ENCODE measurements around the gene ZNF268. TPM values are rescaled to one million over a fixed set of nuclear protein-coding genes. Genes with fewer than 3 reads are reported as not detected.

Gene ZNF268
- total RNA-seq, 6 donors from 2014 or later = 15.5 to 37.7 (median 20.9) TPM

DNA sequence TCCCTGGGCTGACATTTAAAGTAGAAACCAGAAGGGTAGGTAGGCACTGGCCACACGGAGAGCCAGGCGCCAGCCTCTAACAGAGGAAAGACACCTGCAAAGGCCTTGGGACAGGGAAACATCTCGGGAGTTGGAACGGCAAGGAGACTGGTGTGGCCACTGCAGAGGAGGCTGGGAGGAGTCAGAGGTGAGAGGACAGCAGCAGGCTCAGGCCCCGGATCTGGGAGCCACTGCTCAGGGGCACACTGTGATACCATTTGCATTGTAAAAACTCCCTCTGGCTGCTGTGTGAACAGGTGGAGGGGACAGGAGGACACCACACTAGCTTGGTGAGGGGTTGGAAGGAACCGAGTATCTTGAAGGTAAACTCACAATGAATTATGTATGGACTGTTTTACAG lies 51.7 kb downstream of the ZNF268 start:
- DNase-seq (no peak), ATAC-seq (ENCODE audit: low FRiP score in 2 of 2) (no peak)
- no peak for TF ChIP-seq POLR2A (IDR thresholded peaks at IDR 0.05)
- no peak for TF ChIP-seq POLR2AphosphoS5 (IDR thresholded peaks at IDR 0.05)
- TF ChIP-seq, protein P1, sequence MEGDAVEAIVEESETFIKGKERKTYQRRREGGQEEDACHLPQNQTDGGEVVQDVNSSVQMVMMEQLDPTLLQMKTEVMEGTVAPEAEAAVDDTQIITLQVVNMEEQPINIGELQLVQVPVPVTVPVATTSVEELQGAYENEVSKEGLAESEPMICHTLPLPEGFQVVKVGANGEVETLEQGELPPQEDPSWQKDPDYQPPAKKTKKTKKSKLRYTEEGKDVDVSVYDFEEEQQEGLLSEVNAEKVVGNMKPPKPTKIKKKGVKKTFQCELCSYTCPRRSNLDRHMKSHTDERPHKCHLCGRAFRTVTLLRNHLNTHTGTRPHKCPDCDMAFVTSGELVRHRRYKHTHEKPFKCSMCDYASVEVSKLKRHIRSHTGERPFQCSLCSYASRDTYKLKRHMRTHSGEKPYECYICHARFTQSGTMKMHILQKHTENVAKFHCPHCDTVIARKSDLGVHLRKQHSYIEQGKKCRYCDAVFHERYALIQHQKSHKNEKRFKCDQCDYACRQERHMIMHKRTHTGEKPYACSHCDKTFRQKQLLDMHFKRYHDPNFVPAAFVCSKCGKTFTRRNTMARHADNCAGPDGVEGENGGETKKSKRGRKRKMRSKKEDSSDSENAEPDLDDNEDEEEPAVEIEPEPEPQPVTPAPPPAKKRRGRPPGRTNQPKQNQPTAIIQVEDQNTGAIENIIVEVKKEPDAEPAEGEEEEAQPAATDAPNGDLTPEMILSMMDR (IDR thresholded peaks at IDR 0.05) = no peak
- no peak for TF ChIP-seq EP300 (IDR thresholded peaks at IDR 0.05)
- Histone ChIP-seq H3K9me3 (peaks cover 0 to 29% (median 7%) of the 10 kb centered on the region in 4 donors), H3K27ac (no peak overlapping the region), H3K4me3 (no peak overlapping the region), H3K36me3 (no peaks in the 10 kb centered on the region), H3K4me1 (no peaks in the 10 kb centered on the region), H3K27me3 (no peaks in the 10 kb centered on the region)
- WGBS, 2 donors = 76 to 79% methylated on average over 6 of the region's 6 CpGs

DNA sequence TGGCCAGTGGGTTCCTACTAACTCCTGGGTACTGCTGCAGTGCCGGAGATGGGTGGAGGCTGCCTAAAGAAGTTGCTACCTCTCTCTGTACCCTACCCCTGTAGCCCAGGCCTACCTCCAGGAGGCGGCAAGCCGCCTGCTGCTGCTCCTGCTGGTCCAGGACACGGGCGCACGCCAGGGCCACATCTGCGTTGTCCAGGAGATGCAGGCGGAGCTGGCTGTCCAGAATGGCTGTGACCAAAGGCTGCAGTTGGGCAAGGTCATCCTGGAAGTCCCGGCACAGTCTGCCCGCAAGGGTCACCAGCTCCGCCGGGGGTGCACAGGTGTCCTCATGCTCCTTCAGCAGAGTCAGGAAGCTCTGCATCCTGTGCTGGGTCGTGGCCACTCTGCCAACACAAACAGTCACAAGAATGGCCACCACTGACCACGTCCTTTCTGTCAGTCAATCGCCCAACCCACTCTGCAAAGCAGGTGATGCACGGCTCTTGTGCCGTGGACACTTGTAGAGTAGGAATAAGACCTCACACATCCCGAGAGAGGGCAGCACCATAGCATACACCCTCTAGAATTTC lies 52.8 kb downstream of the ZNF268 start:
- DNase-seq (peak in 1 of 2 donors; percentile 68), ATAC-seq (ENCODE audit: low FRiP score in 2 of 2) (no peak)
- no peak overlapping the region for H3K4me3 ChIP-seq
- H3K9me3 ChIP-seq = peaks cover 0 to 29% (median 7%) of the 10 kb centered on the region in 4 donors
- no peaks in the 10 kb centered on the region for H3K27me3 ChIP-seq
- H3K36me3 ChIP-seq = no peaks in the 10 kb centered on the region
- H3K27ac ChIP-seq = no peak overlapping the region
- no peaks in the 10 kb centered on the region for H3K4me1 ChIP-seq
- 88 to 92% methylated on average over 4 to 14 of the region's 18 CpGs for WGBS, 2 donors
- TF ChIP-seq, protein P1 (IDR thresholded peaks at IDR 0.05) = no peak
- no peak for TF ChIP-seq POLR2A (IDR thresholded peaks at IDR 0.05)
- TF ChIP-seq POLR2AphosphoS5 (IDR thresholded peaks at IDR 0.05) = no peak
- TF ChIP-seq EP300 (IDR thresholded peaks at IDR 0.05) = no peak

DNA sequence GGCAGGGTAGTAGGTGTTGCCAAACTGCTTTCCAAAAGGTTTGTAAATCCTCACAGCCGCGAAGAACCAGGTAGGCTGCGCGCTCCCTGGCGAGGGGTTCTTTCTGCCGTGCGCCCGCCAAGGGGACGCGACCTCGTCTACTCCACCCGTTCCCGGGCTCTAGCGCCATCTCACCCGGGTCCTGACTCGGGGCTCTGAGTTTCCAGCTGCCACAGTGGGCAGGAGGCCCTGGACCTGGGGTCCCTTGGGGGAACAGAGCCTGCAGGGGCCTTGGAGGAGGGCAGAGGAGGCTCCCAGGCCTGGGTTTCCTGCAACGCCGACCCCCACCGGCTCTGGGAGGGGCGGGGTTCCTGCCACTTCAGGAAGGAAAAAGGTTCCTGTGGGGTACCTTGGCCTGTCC lies 53.7 kb downstream of the ZNF268 start:
- WGBS, 2 donors = 55 to 81% methylated on average over 13 to 18 of the region's 20 CpGs
- no peak overlapping the region for H3K27ac ChIP-seq
- H3K4me3 ChIP-seq = no peak overlapping the region
- no peaks in the 10 kb centered on the region for H3K27me3 ChIP-seq
- peaks cover 0 to 37% (median 7%) of the 10 kb centered on the region in 4 donors for H3K9me3 ChIP-seq
- no peaks in the 10 kb centered on the region for H3K36me3 ChIP-seq
- DNase-seq = no peak
- H3K4me1 ChIP-seq = no peaks in the 10 kb centered on the region
- TF ChIP-seq POLR2AphosphoS5 (IDR thresholded peaks at IDR 0.05) (no peak), EP300 (IDR thresholded peaks at IDR 0.05) (no peak), POLR2A (IDR thresholded peaks at IDR 0.05) (no peak)
- TF ChIP-seq, protein P1 (IDR thresholded peaks at IDR 0.05) = no peak
- no peak for ATAC-seq (ENCODE audit: low FRiP score in 2 of 2)

DNA sequence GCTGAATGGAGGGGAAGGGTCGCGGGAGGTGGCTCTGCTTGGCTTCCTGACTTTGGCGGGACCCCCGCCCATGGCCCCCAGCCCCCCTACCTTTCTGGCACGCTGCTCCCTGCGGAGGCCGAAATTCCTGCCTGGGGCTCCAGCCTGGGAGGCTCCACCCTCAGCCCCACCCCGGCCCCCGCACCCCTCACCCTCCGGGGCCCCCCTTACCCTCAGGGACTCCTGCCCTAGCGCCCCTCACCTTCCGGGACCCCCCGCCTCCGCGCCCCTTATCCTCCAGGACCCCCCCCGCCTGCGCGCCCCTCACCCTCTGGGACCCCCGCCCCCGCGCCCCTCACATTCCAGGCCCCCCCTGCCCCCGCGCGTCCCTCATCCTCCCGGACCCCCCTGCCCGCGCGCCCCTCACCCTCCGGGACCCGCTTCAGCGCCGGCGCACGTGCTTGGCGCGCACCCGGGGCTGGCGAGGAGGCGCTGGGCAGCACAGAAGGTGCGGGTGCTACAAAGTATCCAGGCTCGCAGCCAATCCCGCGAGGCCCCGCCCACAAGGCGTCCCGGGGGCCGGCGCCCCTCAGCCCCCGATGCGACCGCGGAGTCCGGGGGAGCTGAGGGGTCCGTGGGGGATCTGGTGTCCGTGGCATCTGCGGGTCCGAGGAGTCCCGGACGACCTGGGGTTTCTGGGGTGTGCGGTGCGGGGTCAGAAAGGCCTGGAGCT lies 54.3 kb downstream of the ZNF268 start, which contains the start of gene ANHX:
Gene ANHX (minus strand): TSS at position 477 of the 712 bp plus-strand sequence. CDS start 1,521 bp downstream, outside the sequence.
- no peaks in the 10 kb centered on the region for H3K4me1 ChIP-seq
- no peak within 1 kb of the TSS for H3K4me3 ChIP-seq
- TF ChIP-seq, protein P1 (IDR thresholded peaks at IDR 0.05) = no peak
- TF ChIP-seq POLR2AphosphoS5 (IDR thresholded peaks at IDR 0.05) (no peak), POLR2A (IDR thresholded peaks at IDR 0.05) (no peak), EP300 (IDR thresholded peaks at IDR 0.05) (no peak)
- WGBS, 2 donors = 49% methylated on average over 41 of the region's 61 CpGs; no CpG with 5 or more reads in 1 of the 2 donors
- H3K27me3 ChIP-seq = no peaks in the 10 kb centered on the region
- DNase-seq (peak in 1 of 2 donors; percentile 71), ATAC-seq (ENCODE audit: low FRiP score in 2 of 2) (no peak)
- H3K27ac ChIP-seq = no peak within 1 kb of the TSS
- H3K9me3 ChIP-seq = peaks cover 0 to 37% (median 7%) of the 10 kb centered on the region in 4 donors
- H3K36me3 ChIP-seq = no peaks in the 10 kb centered on the region
